ENCODE data around the gene TRAPPC12. TPM values are rescaled to one million over a fixed set of nuclear protein-coding genes. Genes with fewer than 3 reads are reported as not detected.

Gene TRAPPC12
- total RNA-seq, 1 experiment from 2014 or later: 72.8 TPM

DNA sequence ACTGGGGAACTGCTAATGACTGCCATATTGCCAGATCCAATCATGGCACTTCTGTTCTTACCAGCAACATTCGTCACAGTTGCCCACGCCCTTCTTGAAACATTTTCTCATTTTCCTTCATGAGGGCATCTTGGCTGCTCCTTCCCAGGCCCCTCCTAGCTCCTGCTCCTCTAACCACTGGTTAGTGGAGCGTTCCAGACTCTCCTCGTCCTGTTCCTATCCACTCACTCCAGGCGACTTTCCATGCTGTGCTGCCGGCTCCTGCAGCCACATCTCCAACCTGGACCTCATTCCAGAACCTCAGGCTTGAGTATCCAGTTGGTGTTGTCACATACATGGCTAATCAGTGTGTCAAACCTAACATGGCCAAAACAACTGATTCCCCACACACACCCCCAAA lies 141.1 kb downstream of the TRAPPC12 start (continued):
- TF ChIP-seq, protein P1, sequence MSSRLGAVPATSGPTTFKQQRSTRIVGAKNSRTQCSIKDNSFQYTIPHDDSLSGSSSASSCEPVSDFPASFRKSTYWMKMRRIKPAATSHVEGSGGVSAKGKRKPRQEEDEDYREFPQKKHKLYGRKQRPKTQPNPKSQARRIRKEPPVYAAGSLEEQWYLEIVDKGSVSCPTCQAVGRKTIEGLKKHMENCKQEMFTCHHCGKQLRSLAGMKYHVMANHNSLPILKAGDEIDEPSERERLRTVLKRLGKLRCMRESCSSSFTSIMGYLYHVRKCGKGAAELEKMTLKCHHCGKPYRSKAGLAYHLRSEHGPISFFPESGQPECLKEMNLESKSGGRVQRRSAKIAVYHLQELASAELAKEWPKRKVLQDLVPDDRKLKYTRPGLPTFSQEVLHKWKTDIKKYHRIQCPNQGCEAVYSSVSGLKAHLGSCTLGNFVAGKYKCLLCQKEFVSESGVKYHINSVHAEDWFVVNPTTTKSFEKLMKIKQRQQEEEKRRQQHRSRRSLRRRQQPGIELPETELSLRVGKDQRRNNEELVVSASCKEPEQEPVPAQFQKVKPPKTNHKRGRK (CRISPR knock-in tag; IDR thresholded peaks at IDR 0.05; ENCODE audit: borderline replicate concordance): no peak
- no peak for TF ChIP-seq NR1H2 (CRISPR knock-in tag; IDR thresholded peaks at IDR 0.05)
- no peak for TF ChIP-seq SMAD4 (CRISPR knock-in tag; IDR thresholded peaks at IDR 0.05)
- no peak for TF ChIP-seq ATF1 (CRISPR knock-in tag; IDR thresholded peaks at IDR 0.05)
- no peak for TF ChIP-seq TEAD1 (CRISPR knock-in tag; IDR thresholded peaks at IDR 0.05)
- TF ChIP-seq, protein P2, sequence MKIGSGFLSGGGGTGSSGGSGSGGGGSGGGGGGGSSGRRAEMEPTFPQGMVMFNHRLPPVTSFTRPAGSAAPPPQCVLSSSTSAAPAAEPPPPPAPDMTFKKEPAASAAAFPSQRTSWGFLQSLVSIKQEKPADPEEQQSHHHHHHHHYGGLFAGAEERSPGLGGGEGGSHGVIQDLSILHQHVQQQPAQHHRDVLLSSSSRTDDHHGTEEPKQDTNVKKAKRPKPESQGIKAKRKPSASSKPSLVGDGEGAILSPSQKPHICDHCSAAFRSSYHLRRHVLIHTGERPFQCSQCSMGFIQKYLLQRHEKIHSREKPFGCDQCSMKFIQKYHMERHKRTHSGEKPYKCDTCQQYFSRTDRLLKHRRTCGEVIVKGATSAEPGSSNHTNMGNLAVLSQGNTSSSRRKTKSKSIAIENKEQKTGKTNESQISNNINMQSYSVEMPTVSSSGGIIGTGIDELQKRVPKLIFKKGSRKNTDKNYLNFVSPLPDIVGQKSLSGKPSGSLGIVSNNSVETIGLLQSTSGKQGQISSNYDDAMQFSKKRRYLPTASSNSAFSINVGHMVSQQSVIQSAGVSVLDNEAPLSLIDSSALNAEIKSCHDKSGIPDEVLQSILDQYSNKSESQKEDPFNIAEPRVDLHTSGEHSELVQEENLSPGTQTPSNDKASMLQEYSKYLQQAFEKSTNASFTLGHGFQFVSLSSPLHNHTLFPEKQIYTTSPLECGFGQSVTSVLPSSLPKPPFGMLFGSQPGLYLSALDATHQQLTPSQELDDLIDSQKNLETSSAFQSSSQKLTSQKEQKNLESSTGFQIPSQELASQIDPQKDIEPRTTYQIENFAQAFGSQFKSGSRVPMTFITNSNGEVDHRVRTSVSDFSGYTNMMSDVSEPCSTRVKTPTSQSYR (CRISPR knock-in tag; IDR thresholded peaks at IDR 0.05): no peak
- TF ChIP-seq, protein P3, sequence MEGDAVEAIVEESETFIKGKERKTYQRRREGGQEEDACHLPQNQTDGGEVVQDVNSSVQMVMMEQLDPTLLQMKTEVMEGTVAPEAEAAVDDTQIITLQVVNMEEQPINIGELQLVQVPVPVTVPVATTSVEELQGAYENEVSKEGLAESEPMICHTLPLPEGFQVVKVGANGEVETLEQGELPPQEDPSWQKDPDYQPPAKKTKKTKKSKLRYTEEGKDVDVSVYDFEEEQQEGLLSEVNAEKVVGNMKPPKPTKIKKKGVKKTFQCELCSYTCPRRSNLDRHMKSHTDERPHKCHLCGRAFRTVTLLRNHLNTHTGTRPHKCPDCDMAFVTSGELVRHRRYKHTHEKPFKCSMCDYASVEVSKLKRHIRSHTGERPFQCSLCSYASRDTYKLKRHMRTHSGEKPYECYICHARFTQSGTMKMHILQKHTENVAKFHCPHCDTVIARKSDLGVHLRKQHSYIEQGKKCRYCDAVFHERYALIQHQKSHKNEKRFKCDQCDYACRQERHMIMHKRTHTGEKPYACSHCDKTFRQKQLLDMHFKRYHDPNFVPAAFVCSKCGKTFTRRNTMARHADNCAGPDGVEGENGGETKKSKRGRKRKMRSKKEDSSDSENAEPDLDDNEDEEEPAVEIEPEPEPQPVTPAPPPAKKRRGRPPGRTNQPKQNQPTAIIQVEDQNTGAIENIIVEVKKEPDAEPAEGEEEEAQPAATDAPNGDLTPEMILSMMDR (IDR thresholded peaks at IDR 0.05): no peak

DNA sequence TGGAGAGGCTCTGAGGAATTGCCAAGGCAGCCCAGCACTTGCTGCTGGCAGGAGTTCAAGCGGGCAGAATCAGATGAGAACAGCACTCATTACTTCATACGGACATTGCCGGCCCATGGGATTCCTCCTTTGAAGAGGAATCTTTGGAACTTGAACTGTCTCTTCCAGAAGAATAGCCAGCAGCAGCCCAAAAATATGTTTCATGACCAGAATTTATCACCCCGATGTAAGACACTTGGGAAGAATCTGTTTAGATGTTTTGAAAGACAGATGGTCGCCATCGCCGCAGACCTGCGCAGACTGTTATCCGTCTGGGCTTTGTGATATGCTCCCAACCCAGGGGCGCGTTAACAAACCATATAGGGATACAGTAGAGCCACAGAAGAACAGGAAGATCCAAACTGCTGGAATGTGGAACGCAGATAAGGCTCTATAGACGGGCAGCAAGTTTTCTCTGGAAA lies 143.5 kb downstream of the TRAPPC12 start:
- peaks cover 18% of the 10 kb centered on the region for H3K4me1 Mint-ChIP-seq
- no peaks in the 10 kb centered on the region for H3K9me3 Mint-ChIP-seq
- no peak overlapping the region for H3K27ac Mint-ChIP-seq
- POLR2A ChIA-PET: no interaction called here
- no peaks in the 10 kb centered on the region; the same call in 1 of the 2 replicates for H3K36me3 Mint-ChIP-seq
- CTCF ChIA-PET: no interaction called here
- peaks cover 25% of the 10 kb centered on the region for H3K27me3 Mint-ChIP-seq (ENCODE audit: low read depth)
- no peak for DNase-seq (ENCODE audit: low spot score)
- no peak for ATAC-seq
- H3K4me3 Mint-ChIP-seq: no peak overlapping the region
- TF ChIP-seq ZBTB21 (CRISPR knock-in tag; IDR thresholded peaks at IDR 0.05; ENCODE audit: borderline replicate concordance) (no peak), RORB (CRISPR knock-in tag; IDR thresholded peaks at IDR 0.05) (no peak), ZNF263 (CRISPR knock-in tag; IDR thresholded peaks at IDR 0.05; ENCODE audit: low read depth) (no peak), CREM (CRISPR knock-in tag; IDR thresholded peaks at IDR 0.05) (no peak), KAT7 (CRISPR knock-in tag; IDR thresholded peaks at IDR 0.05; ENCODE audit: borderline replicate concordance) (no peak), ATF1 (CRISPR knock-in tag; IDR thresholded peaks at IDR 0.05) (no peak), IRF2 (CRISPR knock-in tag; IDR thresholded peaks at IDR 0.05; ENCODE audit: borderline replicate concordance, low read depth) (no peak), NR3C1 (CRISPR knock-in tag; conservative IDR thresholded peaks at IDR 0.05; ENCODE audit: low read depth) (no peak)
- TF ChIP-seq, protein P4, sequence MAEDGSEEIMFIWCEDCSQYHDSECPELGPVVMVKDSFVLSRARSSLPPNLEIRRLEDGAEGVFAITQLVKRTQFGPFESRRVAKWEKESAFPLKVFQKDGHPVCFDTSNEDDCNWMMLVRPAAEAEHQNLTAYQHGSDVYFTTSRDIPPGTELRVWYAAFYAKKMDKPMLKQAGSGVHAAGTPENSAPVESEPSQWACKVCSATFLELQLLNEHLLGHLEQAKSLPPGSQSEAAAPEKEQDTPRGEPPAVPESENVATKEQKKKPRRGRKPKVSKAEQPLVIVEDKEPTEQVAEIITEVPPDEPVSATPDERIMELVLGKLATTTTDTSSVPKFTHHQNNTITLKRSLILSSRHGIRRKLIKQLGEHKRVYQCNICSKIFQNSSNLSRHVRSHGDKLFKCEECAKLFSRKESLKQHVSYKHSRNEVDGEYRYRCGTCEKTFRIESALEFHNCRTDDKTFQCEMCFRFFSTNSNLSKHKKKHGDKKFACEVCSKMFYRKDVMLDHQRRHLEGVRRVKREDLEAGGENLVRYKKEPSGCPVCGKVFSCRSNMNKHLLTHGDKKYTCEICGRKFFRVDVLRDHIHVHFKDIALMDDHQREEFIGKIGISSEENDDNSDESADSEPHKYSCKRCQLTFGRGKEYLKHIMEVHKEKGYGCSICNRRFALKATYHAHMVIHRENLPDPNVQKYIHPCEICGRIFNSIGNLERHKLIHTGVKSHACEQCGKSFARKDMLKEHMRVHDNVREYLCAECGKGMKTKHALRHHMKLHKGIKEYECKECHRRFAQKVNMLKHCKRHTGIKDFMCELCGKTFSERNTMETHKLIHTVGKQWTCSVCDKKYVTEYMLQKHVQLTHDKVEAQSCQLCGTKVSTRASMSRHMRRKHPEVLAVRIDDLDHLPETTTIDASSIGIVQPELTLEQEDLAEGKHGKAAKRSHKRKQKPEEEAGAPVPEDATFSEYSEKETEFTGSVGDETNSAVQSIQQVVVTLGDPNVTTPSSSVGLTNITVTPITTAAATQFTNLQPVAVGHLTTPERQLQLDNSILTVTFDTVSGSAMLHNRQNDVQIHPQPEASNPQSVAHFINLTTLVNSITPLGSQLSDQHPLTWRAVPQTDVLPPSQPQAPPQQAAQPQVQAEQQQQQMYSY (CRISPR knock-in tag; IDR thresholded peaks at IDR 0.05): no peak
- TF ChIP-seq, protein P5, sequence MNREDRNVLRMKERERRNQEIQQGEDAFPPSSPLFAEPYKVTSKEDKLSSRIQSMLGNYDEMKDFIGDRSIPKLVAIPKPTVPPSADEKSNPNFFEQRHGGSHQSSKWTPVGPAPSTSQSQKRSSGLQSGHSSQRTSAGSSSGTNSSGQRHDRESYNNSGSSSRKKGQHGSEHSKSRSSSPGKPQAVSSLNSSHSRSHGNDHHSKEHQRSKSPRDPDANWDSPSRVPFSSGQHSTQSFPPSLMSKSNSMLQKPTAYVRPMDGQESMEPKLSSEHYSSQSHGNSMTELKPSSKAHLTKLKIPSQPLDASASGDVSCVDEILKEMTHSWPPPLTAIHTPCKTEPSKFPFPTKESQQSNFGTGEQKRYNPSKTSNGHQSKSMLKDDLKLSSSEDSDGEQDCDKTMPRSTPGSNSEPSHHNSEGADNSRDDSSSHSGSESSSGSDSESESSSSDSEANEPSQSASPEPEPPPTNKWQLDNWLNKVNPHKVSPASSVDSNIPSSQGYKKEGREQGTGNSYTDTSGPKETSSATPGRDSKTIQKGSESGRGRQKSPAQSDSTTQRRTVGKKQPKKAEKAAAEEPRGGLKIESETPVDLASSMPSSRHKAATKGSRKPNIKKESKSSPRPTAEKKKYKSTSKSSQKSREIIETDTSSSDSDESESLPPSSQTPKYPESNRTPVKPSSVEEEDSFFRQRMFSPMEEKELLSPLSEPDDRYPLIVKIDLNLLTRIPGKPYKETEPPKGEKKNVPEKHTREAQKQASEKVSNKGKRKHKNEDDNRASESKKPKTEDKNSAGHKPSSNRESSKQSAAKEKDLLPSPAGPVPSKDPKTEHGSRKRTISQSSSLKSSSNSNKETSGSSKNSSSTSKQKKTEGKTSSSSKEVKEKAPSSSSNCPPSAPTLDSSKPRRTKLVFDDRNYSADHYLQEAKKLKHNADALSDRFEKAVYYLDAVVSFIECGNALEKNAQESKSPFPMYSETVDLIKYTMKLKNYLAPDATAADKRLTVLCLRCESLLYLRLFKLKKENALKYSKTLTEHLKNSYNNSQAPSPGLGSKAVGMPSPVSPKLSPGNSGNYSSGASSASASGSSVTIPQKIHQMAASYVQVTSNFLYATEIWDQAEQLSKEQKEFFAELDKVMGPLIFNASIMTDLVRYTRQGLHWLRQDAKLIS (CRISPR knock-in tag; IDR thresholded peaks at IDR 0.05; ENCODE audit: borderline replicate concordance): no peak
- TF ChIP-seq, protein P6, sequence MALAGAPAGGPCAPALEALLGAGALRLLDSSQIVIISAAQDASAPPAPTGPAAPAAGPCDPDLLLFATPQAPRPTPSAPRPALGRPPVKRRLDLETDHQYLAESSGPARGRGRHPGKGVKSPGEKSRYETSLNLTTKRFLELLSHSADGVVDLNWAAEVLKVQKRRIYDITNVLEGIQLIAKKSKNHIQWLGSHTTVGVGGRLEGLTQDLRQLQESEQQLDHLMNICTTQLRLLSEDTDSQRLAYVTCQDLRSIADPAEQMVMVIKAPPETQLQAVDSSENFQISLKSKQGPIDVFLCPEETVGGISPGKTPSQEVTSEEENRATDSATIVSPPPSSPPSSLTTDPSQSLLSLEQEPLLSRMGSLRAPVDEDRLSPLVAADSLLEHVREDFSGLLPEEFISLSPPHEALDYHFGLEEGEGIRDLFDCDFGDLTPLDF (CRISPR knock-in tag; IDR thresholded peaks at IDR 0.05): no peak
- TF ChIP-seq, protein P7, sequence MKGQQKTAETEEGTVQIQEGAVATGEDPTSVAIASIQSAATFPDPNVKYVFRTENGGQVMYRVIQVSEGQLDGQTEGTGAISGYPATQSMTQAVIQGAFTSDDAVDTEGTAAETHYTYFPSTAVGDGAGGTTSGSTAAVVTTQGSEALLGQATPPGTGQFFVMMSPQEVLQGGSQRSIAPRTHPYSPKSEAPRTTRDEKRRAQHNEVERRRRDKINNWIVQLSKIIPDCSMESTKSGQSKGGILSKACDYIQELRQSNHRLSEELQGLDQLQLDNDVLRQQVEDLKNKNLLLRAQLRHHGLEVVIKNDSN (CRISPR knock-in tag; IDR thresholded peaks at IDR 0.05): no peak
- TF ChIP-seq, protein P8, sequence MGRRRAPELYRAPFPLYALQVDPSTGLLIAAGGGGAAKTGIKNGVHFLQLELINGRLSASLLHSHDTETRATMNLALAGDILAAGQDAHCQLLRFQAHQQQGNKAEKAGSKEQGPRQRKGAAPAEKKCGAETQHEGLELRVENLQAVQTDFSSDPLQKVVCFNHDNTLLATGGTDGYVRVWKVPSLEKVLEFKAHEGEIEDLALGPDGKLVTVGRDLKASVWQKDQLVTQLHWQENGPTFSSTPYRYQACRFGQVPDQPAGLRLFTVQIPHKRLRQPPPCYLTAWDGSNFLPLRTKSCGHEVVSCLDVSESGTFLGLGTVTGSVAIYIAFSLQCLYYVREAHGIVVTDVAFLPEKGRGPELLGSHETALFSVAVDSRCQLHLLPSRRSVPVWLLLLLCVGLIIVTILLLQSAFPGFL (CRISPR knock-in tag; IDR thresholded peaks at IDR 0.05; ENCODE audit: borderline replicate concordance): no peak
